Measurements from ENCODE around the gene FGF1.

DNA sequence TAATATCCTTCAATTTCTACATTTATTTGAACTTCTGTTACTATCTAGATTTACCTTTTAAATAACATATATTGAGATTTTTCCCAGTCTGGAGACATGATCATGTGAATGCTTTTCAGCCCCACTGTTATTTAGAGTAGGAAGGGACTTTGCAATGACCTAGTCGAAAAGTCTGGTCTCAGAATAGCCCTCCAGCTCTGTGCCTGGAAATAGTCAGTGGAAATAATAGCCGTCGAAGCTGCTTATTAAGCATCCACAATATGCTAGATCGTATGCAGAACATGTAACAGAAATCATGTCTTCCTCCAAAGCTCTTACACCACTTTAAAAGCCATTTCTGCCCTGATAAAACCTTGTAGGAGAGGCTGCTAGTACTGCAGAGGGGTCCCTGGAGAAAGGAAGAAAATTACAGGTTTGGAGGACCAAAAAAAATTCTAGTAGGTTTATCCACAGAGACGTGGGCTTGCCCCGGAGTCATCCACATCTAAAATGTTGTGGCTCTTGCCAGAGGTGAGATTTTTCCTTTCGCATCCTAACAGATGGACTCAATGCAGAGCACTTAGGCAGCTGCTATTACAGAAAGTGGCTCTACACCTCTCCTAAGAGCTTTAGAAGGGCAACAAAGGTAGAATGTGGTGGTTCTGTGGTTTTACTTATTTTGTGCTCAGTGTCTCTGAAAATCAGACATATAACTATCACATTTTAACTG, 2.5 kb upstream of the FGF1 start:
- TF ChIP-seq, protein P1, sequence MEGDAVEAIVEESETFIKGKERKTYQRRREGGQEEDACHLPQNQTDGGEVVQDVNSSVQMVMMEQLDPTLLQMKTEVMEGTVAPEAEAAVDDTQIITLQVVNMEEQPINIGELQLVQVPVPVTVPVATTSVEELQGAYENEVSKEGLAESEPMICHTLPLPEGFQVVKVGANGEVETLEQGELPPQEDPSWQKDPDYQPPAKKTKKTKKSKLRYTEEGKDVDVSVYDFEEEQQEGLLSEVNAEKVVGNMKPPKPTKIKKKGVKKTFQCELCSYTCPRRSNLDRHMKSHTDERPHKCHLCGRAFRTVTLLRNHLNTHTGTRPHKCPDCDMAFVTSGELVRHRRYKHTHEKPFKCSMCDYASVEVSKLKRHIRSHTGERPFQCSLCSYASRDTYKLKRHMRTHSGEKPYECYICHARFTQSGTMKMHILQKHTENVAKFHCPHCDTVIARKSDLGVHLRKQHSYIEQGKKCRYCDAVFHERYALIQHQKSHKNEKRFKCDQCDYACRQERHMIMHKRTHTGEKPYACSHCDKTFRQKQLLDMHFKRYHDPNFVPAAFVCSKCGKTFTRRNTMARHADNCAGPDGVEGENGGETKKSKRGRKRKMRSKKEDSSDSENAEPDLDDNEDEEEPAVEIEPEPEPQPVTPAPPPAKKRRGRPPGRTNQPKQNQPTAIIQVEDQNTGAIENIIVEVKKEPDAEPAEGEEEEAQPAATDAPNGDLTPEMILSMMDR (tag by site-specific recombination; IDR thresholded peaks at IDR 0.05): no peak
- TF ChIP-seq GFI1B (tag by site-specific recombination; IDR thresholded peaks at IDR 0.05): no peak
- TF ChIP-seq, protein P2, sequence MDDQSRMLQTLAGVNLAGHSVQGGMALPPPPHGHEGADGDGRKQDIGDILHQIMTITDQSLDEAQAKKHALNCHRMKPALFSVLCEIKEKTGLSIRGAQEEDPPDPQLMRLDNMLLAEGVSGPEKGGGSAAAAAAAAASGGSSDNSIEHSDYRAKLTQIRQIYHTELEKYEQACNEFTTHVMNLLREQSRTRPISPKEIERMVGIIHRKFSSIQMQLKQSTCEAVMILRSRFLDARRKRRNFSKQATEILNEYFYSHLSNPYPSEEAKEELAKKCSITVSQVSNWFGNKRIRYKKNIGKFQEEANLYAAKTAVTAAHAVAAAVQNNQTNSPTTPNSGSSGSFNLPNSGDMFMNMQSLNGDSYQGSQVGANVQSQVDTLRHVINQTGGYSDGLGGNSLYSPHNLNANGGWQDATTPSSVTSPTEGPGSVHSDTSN (CRISPR knock-in tag; IDR thresholded peaks at IDR 0.05): no peak
